ENCODE measurements around the gene RNF11. TPM values are rescaled to one million over a fixed set of nuclear protein-coding genes. Genes with fewer than 3 reads are reported as not detected.
A peak's percentile ranks its signal among the peaks of the same experiment; 100 is the strongest.

RNF11 gene
- total and polyA plus RNA-seq, 2 of the 8 experiments (the other 6 are each of a cell fraction or from before 2014, with no cell fraction given), result 49.6 to 54.2 TPM

GRCh38 chr1:51295926-51296325 is 59.9 kb downstream of the RNF11 start:
- H3K27me3 ChIP-seq (replicated peaks in 1 of 4; ENCODE audit: control insufficient read depth in 3 of 4, extremely low read depth in 1 of 4, insufficient read depth in 3 of 4, low read length in 3 of 4), result no peaks in the 10 kb centered on the region; a peak in 1 of 7 replicates
- H4K5ac ChIP-seq (ENCODE audit: insufficient read length, low read depth, low read length), result no peak overlapping the region
- no peaks in the 10 kb centered on the region for H3K23me2 ChIP-seq (ENCODE audit: low read depth, low read length)
- no peak overlapping the region for H2BK15ac ChIP-seq (ENCODE audit: low read length)
- no peak for TF ChIP-seq SRF (IDR thresholded peaks at IDR 0.05; ENCODE audit: low read depth, low read length)
- no peak for TF ChIP-seq POU5F1 (IDR thresholded peaks at IDR 0.05; ENCODE audit: low read depth, low read length)
- no peak for TF ChIP-seq CHD2 (IDR thresholded peaks at IDR 0.05; ENCODE audit: low read length)
- TF ChIP-seq TCF12 (IDR thresholded peaks at IDR 0.05; ENCODE audit: low read depth, low read length), result no peak
- no peak for TF ChIP-seq MAFK (IDR thresholded peaks at IDR 0.05; ENCODE audit: low read depth, low read length)
- no peak for TF ChIP-seq SP2 (IDR thresholded peaks at IDR 0.05; ENCODE audit: low read length)
- no peak for TF ChIP-seq RAD21 (IDR thresholded peaks at IDR 0.05 in 1 of 2, conservative IDR thresholded peaks at IDR 0.05 in 1 of 2; ENCODE audit: low read depth in 2 of 2, low read length in 2 of 2)
- TF ChIP-seq SIRT6 (IDR thresholded peaks at IDR 0.05; ENCODE audit: low read length), result no peak
- no peak for TF ChIP-seq CHD1 (IDR thresholded peaks at IDR 0.05; ENCODE audit: low read depth, low read length)
- TF ChIP-seq ZNF274 (IDR thresholded peaks at IDR 0.05; ENCODE audit: borderline replicate concordance, extremely low read depth, low read length), result no peak
- TF ChIP-seq TAF1 (IDR thresholded peaks at IDR 0.05; ENCODE audit: low read depth, low read length), result no peak
- TF ChIP-seq KDM1A (IDR thresholded peaks at IDR 0.05; ENCODE audit: borderline replicate concordance, low read length), result no peak
- no peak for TF ChIP-seq JUN (IDR thresholded peaks at IDR 0.05; ENCODE audit: low read depth, low read length)
- H3K4me2 ChIP-seq (ENCODE audit: insufficient read depth in 1 of 2, low read depth in 2 of 2, low read length in 2 of 2), result no peak overlapping the region
- H2BK12ac ChIP-seq (ENCODE audit: low read depth, low read length), result peak overlapping the region; percentile 23; the same call in 1 of the 2 replicates
- 0 out of 2 replicates have a peak overlapping the region, but pooled peaks have one; percentile 36 for H2AFZ ChIP-seq (ENCODE audit: low read length)
- H3K14ac ChIP-seq (ENCODE audit: insufficient read length), result no peak overlapping the region
- H4K8ac ChIP-seq (ENCODE audit: extremely low read depth, insufficient read depth, low read length), result peak overlapping the region; percentile 62; the same call in 1 of the 2 replicates
- no peak overlapping the region for H2BK5ac ChIP-seq (ENCODE audit: low read depth, low read length)
- H3K4ac ChIP-seq (replicated peaks; ENCODE audit: insufficient read length, low read depth, low read length), result no peak overlapping the region
- H4K20me1 ChIP-seq (replicated peaks in 1 of 2; ENCODE audit: control insufficient read depth in 1 of 2, insufficient read depth in 2 of 2, low read length in 2 of 2), result no peaks in the 10 kb centered on the region
- no peak overlapping the region for H3K4me3 ChIP-seq (ENCODE audit: extremely low read depth in 1 of 4, insufficient read depth in 2 of 4, low read depth in 3 of 4, low read length in 4 of 4)
- peaks cover 0 to 7% (median 5%) of the 10 kb centered on the region in 4 experiments; a peak in 5 of 7 replicates for H3K4me1 ChIP-seq (replicated peaks in 1 of 4; ENCODE audit: control insufficient read depth in 3 of 4, insufficient read depth in 4 of 4, low read length in 3 of 4)
- no peak overlapping the region for H2BK120ac ChIP-seq (replicated peaks; ENCODE audit: low read depth, low read length)
- H3K36me3 ChIP-seq (ENCODE audit: control insufficient read depth in 2 of 4, insufficient read depth in 4 of 4, low read length in 3 of 4), result no peaks in the 10 kb centered on the region
- no peak overlapping the region for H3K9ac ChIP-seq (replicated peaks in 1 of 4; ENCODE audit: extremely low read depth in 1 of 4, low read depth in 3 of 4, low read length in 3 of 4)
- H3K56ac ChIP-seq (replicated peaks; ENCODE audit: insufficient read length, low read depth, low read length), result no peak overlapping the region
- H2AK5ac ChIP-seq (ENCODE audit: low read depth, low read length), result no peak overlapping the region
- 92% methylated on average over 11 of the region's 17 CpGs; no CpG with 5 or more reads in 1 of the 2 experiments for WGBS, 2 experiments (ENCODE audit: extremely low coverage in 1 of 2, insufficient coverage in 1 of 2, insufficient read length in 1 of 2, insufficient replicate concordance in 2 of 2, low coverage in 1 of 2, low lambda C conversion rate in 2 of 2, missing lambda C conversion rate in 1 of 2)
- FAIRE-seq (no peak), DNase-seq (ENCODE audit: low read depth in 1 of 2, low spot score in 2 of 2) (no peak)
- POLR2A ChIA-PET (ENCODE audit: partially characterized antibody), result interaction anchor here (1.5 to 2.2 kb wide), 4 partner anchors 8 to 60 kb away, joined by 3 to 10 read pairs (median 4); partner anchors contain the start of gene RNF11
- CTCF ChIA-PET (ENCODE audit: partially characterized antibody), result interaction anchor here (0.6 to 4.5 kb wide), 31 partner anchors 8 to 824 kb away, joined by 3 to 39 read pairs (median 5); partner anchors contain the start of genes RNF11 and TTC39A
- no peak overlapping the region for H4K91ac ChIP-seq (replicated peaks; ENCODE audit: insufficient read length, low read length)
- H3K27ac ChIP-seq (ENCODE audit: low read depth, low read length), result no peak overlapping the region
- H3K23ac ChIP-seq (ENCODE audit: insufficient read length), result no peak overlapping the region
- H3K9me3 ChIP-seq (ENCODE audit: insufficient read depth in 2 of 2, low read depth in 1 of 2, low read length in 1 of 2), result peaks cover 0 to 3% of the 10 kb centered on the region in 2 experiments; a peak in 2 of 4 replicates
- H3K18ac ChIP-seq (ENCODE audit: extremely low read depth, low read length), result no peak overlapping the region
- no peaks in the 10 kb centered on the region for H3K79me2 ChIP-seq (ENCODE audit: control insufficient read depth in 1 of 2, insufficient read depth in 2 of 2, low read length in 2 of 2)
- H2BK20ac ChIP-seq (ENCODE audit: low read length), result no peak overlapping the region
- H3K79me1 ChIP-seq (ENCODE audit: low read depth, low read length), result no peaks in the 10 kb centered on the region
